HEK293 (cell line): ENCODE results near the gene ZNF529.

ENCODE experiments used
- FEZF1 ChIP-seq: fragments of 450-650 bp; formaldehyde crosslinking; IDR thresholded peaks from 2 replicates; pipeline ENCODE4 v1.5.1; 2016; ENCODE audit warnings: missing biosample characterization, missing genetic modification characterization
- GFI1B ChIP-seq: fragments of 450-650 bp; formaldehyde crosslinking; IDR thresholded peaks from 2 replicates; pipeline ENCODE4 v1.5.1; 2016; ENCODE audit warnings: missing biosample characterization, missing genetic modification characterization
- GLIS2 ChIP-seq: fragments of 450-650 bp; formaldehyde crosslinking; IDR thresholded peaks from 2 replicates; pipeline ENCODE4 v1.5.1; 2016; ENCODE audit warnings: missing biosample characterization, missing genetic modification characterization
- HOXA7 ChIP-seq: sonication (generic); formaldehyde crosslinking; IDR thresholded peaks from 2 replicates; pipeline ENCODE4 v1.8.1; 2022; ENCODE audit warnings: missing genetic modification reagents, borderline replicate concordance
- INSM2 ChIP-seq: fragments of 450-650 bp; formaldehyde crosslinking; IDR thresholded peaks from 2 replicates; pipeline ENCODE4 v1.5.1; 2016; ENCODE audit warnings: missing biosample characterization, missing genetic modification characterization
- MYNN ChIP-seq: fragments of 450-650 bp; formaldehyde crosslinking; IDR thresholded peaks from 2 replicates; pipeline ENCODE4 v1.5.1; 2016; ENCODE audit warnings: missing biosample characterization, missing genetic modification characterization, borderline replicate concordance
- SCRT2 ChIP-seq: fragments of 450-650 bp; formaldehyde crosslinking; IDR thresholded peaks from 2 replicates; pipeline ENCODE4 v1.5.1; 2016; ENCODE audit warnings: missing biosample characterization, missing genetic modification characterization
- TRIM28 ChIP-seq: IDR thresholded peaks from 2 replicates; pipeline ENCODE4 v1.6.1; 2011; ENCODE audit warnings: low read length, control low read depth, borderline replicate concordance
- ZBTB10 ChIP-seq: fragments of 450-650 bp; formaldehyde crosslinking; IDR thresholded peaks from 2 replicates; pipeline ENCODE4 v1.5.1; 2016; ENCODE audit warnings: missing biosample characterization, missing genetic modification characterization
- ZEB2 ChIP-seq: fragments of 450-650 bp; formaldehyde crosslinking; IDR thresholded peaks from 2 replicates; pipeline ENCODE4 v1.5.1; 2016; ENCODE audit warnings: missing biosample characterization, missing genetic modification characterization
- ZIC2 ChIP-seq: fragments of 450-650 bp; formaldehyde crosslinking; IDR thresholded peaks from 2 replicates; pipeline ENCODE4 v1.5.1; 2016; ENCODE audit warnings: missing biosample characterization, missing genetic modification characterization
- ZNF155 ChIP-seq: fragments of 450-650 bp; formaldehyde crosslinking; IDR thresholded peaks from 2 replicates; pipeline ENCODE4 v1.5.1; 2016; ENCODE audit warnings: missing biosample characterization, missing genetic modification characterization
- ZNF184 ChIP-seq: fragments of 450-650 bp; IDR thresholded peaks from 2 replicates; pipeline ENCODE4 v1.5.1; 2018; ENCODE audit warnings: missing biosample characterization, mild to moderate bottlenecking, missing genetic modification characterization
- ZNF211 ChIP-seq: fragments of 450-650 bp; formaldehyde crosslinking; IDR thresholded peaks from 2 replicates; pipeline ENCODE4 v1.5.1; 2016; ENCODE audit warnings: low read depth, missing biosample characterization, missing genetic modification characterization
- ZNF248 ChIP-seq: fragments of 450-650 bp; formaldehyde crosslinking; IDR thresholded peaks from 2 replicates; pipeline ENCODE4 v1.5.1; 2017; ENCODE audit warnings: missing biosample characterization, missing genetic modification characterization
- ZNF311 ChIP-seq: fragments of 450-650 bp; formaldehyde crosslinking; IDR thresholded peaks from 2 replicates; pipeline ENCODE4 v1.5.1; 2017; ENCODE audit warnings: missing biosample characterization, missing genetic modification characterization, borderline replicate concordance
- ZNF335 ChIP-seq: fragments of 450-650 bp; formaldehyde crosslinking; conservative IDR thresholded peaks from 2 replicates; pipeline ENCODE4 v1.5.1; 2016; ENCODE audit warnings: missing biosample characterization, missing genetic modification characterization
- ZNF350 ChIP-seq: fragments of 450-650 bp; formaldehyde crosslinking; IDR thresholded peaks from 2 replicates; pipeline ENCODE4 v1.5.0; 2017; ENCODE audit warnings: missing biosample characterization, mild to moderate bottlenecking, missing genetic modification characterization
- ZNF513 ChIP-seq: fragments of 450-650 bp; IDR thresholded peaks from 2 replicates; pipeline ENCODE4 v1.5.1; 2018; ENCODE audit warnings: missing biosample characterization, missing genetic modification characterization
- ZNF529 ChIP-seq: fragments of 450-650 bp; formaldehyde crosslinking; IDR thresholded peaks from 2 replicates; pipeline ENCODE4 v1.5.1; 2017; ENCODE audit warnings: missing genetic modification characterization, missing biosample characterization; ENCODE audit not compliant: insufficient replicate concordance
- ZNF558 ChIP-seq: fragments of 450-650 bp; formaldehyde crosslinking; IDR thresholded peaks from 2 replicates; pipeline ENCODE4 v1.5.1; 2016; ENCODE audit warnings: missing biosample characterization, missing genetic modification characterization
- ZNF561 ChIP-seq: fragments of 450-650 bp; IDR thresholded peaks from 2 replicates; pipeline ENCODE4 v1.5.1; 2018; ENCODE audit warnings: missing biosample characterization, missing genetic modification characterization, borderline replicate concordance
- ZNF624 ChIP-seq: fragments of 450-650 bp; formaldehyde crosslinking; IDR thresholded peaks from 2 replicates; pipeline ENCODE4 v1.5.1; 2017; ENCODE audit warnings: missing biosample characterization, missing genetic modification characterization
- ZNF629 ChIP-seq: fragments of 450-650 bp; formaldehyde crosslinking; IDR thresholded peaks from 2 replicates; pipeline ENCODE4 v1.5.1; 2017; ENCODE audit warnings: missing biosample characterization, missing genetic modification characterization
- ZNF701 ChIP-seq: fragments of 450-650 bp; formaldehyde crosslinking; IDR thresholded peaks from 2 replicates; pipeline ENCODE4 v1.5.1; 2016; ENCODE audit warnings: missing biosample characterization, missing genetic modification characterization
- ZNF707 ChIP-seq: fragments of 450-650 bp; formaldehyde crosslinking; IDR thresholded peaks from 2 replicates; pipeline ENCODE4 v1.5.1; 2016; ENCODE audit warnings: missing biosample characterization, missing genetic modification characterization
- ZNF830 ChIP-seq: fragments of 450-650 bp; IDR thresholded peaks from 2 replicates; pipeline ENCODE4 v1.5.0; 2018; ENCODE audit warnings: missing biosample characterization, missing genetic modification characterization, low read depth, mild to moderate bottlenecking, moderate library complexity
- ZSCAN30 ChIP-seq: fragments of 450-650 bp; IDR thresholded peaks from 2 replicates; pipeline ENCODE4 v1.5.1; 2018; ENCODE audit warnings: missing biosample characterization, mild to moderate bottlenecking, missing genetic modification characterization, moderate library complexity
- TF ChIP-seq, protein P1 (sequence below): fragments of 450-650 bp; formaldehyde crosslinking; IDR thresholded peaks from 2 replicates; pipeline ENCODE4 v1.5.1; 2017; ENCODE audit warnings: missing biosample characterization, missing genetic modification characterization
- TF ChIP-seq, protein P2 (sequence below): fragments of 450-650 bp; formaldehyde crosslinking; IDR thresholded peaks from 2 replicates; pipeline ENCODE4 v1.5.1; 2017; ENCODE audit warnings: missing biosample characterization, mild to moderate bottlenecking, missing genetic modification characterization, moderate library complexity
- TF ChIP-seq, protein P3 (sequence below): sonication (generic); formaldehyde crosslinking; IDR thresholded peaks from 2 replicates; pipeline ENCODE4 v1.8.1; 2022; ENCODE audit warnings: mild to moderate bottlenecking, moderate library complexity, missing genetic modification reagents

The ZNF529 gene

DNA sequence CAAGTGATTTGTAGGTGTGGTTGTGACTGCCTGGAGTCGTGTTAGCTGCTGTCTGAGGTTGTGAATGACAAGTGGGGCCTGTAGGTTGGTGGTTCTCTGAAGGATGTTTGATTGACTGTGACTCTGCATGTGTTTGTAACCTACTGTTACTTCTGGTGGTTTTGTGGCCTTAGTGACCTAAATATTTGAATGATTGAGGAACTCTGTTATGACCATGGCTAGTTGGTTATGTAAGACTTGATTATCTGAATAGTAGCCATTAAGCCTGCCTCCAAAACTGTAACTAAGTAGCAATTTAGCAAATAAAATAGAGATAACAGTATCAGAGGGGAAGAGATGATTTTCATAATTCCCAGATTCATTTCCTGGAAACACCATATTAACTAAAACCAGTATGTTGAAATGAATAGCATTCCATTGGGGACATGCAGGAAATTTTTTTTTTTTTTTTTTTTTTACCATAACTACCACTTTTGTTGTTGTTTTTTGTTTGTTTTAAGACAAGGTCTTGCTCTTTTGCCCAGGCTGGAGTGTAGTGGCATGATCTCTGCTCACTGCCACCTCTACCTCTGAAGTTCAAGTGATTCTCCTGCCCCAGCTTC is 32.9 kb upstream of the ZNF529 start (continued):
- TF ChIP-seq, protein P1, sequence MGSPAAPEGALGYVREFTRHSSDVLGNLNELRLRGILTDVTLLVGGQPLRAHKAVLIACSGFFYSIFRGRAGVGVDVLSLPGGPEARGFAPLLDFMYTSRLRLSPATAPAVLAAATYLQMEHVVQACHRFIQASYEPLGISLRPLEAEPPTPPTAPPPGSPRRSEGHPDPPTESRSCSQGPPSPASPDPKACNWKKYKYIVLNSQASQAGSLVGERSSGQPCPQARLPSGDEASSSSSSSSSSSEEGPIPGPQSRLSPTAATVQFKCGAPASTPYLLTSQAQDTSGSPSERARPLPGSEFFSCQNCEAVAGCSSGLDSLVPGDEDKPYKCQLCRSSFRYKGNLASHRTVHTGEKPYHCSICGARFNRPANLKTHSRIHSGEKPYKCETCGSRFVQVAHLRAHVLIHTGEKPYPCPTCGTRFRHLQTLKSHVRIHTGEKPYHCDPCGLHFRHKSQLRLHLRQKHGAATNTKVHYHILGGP (tag by site-specific recombination) = no peak
- 0 out of 2 replicates have a peak, but pooled peaks have one; percentile 17 for TF ChIP-seq ZNF513 (tag by site-specific recombination)
- TF ChIP-seq FEZF1 (tag by site-specific recombination) = no peak
- no peak for TF ChIP-seq ZNF561
- TF ChIP-seq ZSCAN30 (tag by site-specific recombination) = no peak
- no peak for TF ChIP-seq ZIC2 (tag by site-specific recombination)
- no peak for TF ChIP-seq GLIS2 (tag by site-specific recombination)
- TF ChIP-seq ZNF311 (tag by site-specific recombination) = no peak
- no peak; the same call in 1 of the 2 replicates for TF ChIP-seq ZNF335
- TF ChIP-seq ZNF629 (tag by site-specific recombination) = no peak
- 0 out of 2 replicates have a peak, but pooled peaks have one; percentile 25 for TF ChIP-seq SCRT2 (tag by site-specific recombination)
- TF ChIP-seq ZNF701 (tag by site-specific recombination) = no peak
- TF ChIP-seq HOXA7 = no peak
- TF ChIP-seq ZNF211 = no peak
- no peak for TF ChIP-seq ZNF184 (tag by site-specific recombination)
- TF ChIP-seq ZNF350 (tag by site-specific recombination) = no peak
- TF ChIP-seq TRIM28 = no peak; the same call in 1 of the 2 replicates
- TF ChIP-seq ZNF707 (tag by site-specific recombination) = no peak
- TF ChIP-seq, protein P2, sequence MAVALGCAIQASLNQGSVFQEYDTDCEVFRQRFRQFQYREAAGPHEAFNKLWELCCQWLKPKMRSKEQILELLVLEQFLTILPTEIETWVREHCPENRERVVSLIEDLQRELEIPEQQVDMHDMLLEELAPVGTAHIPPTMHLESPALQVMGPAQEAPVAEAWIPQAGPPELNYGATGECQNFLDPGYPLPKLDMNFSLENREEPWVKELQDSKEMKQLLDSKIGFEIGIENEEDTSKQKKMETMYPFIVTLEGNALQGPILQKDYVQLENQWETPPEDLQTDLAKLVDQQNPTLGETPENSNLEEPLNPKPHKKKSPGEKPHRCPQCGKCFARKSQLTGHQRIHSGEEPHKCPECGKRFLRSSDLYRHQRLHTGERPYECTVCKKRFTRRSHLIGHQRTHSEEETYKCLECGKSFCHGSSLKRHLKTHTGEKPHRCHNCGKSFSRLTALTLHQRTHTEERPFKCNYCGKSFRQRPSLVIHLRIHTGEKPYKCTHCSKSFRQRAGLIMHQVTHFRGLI (tag by site-specific recombination) = peak; percentile 26; the same call in 1 of the 2 replicates
- TF ChIP-seq INSM2 (tag by site-specific recombination) = no peak
- 0 out of 2 replicates have a peak, but pooled peaks have one; percentile 86 for TF ChIP-seq ZNF155 (tag by site-specific recombination)
- TF ChIP-seq ZEB2 = no peak
- TF ChIP-seq, protein P3, sequence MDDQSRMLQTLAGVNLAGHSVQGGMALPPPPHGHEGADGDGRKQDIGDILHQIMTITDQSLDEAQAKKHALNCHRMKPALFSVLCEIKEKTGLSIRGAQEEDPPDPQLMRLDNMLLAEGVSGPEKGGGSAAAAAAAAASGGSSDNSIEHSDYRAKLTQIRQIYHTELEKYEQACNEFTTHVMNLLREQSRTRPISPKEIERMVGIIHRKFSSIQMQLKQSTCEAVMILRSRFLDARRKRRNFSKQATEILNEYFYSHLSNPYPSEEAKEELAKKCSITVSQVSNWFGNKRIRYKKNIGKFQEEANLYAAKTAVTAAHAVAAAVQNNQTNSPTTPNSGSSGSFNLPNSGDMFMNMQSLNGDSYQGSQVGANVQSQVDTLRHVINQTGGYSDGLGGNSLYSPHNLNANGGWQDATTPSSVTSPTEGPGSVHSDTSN (CRISPR knock-in tag) = no peak
- no peak for TF ChIP-seq ZBTB10 (tag by site-specific recombination)
- no peak for TF ChIP-seq ZNF830 (tag by site-specific recombination)
- no peak for TF ChIP-seq ZNF624
- 0 out of 2 replicates have a peak, but pooled peaks have one; percentile 66 for TF ChIP-seq GFI1B (tag by site-specific recombination)
- TF ChIP-seq ZNF558 (tag by site-specific recombination) = no peak; the same call in none of the 2 replicates
- no peak for TF ChIP-seq ZNF529 (tag by site-specific recombination)
- TF ChIP-seq ZNF248 (tag by site-specific recombination) = no peak
- no peak for TF ChIP-seq MYNN (tag by site-specific recombination)
